ACHN (cell line): ENCODE measurements around the gene POU3F1.
"Not testable (repeated sequence)": the region's sequence is repeated elsewhere in the genome, so short reads cannot be mapped to it uniquely, and the experiment has no call there.

ENCODE experiments used
- DNase-seq: peaks from one replicate; pipeline ENCODE4 v3.0.0-alpha.2; 2015
- in situ Hi-C: cut with HindIII; loops from 2 replicates; pipeline ENCODE4 v1.10.0; 2017; ENCODE audit warnings: low sequenced_read_pairs, low pct_ligation_motif_present, low pct_unique_long_range_greater_than_20kb

The POU3F1 gene

DNA sequence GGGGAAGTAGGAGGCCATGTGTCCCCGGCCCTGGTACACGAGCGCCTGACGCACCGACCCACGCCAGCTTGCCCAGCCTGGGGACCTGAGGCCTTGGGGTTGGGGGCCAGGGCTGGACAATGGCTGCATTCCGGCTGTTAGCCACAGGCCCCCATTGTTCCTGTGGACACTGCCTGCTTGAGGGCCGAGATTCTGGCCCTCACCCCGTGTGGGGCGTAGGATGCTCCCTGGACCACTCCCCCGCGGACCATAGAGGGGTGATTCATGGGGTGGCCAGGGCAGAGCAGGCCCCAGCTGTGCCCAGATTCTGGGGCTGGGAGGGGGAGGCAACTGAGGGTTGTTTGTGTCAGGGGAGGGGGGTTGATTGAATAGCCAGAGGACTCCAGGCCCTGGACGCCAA, 11.7 kb downstream of the POU3F1 start:
- in situ Hi-C loops, result loop anchor here (25.0 kb wide), 1 partner anchor 777 kb away; no protein-coding TSS in a partner anchor
- no peak for DNase-seq

DNA sequence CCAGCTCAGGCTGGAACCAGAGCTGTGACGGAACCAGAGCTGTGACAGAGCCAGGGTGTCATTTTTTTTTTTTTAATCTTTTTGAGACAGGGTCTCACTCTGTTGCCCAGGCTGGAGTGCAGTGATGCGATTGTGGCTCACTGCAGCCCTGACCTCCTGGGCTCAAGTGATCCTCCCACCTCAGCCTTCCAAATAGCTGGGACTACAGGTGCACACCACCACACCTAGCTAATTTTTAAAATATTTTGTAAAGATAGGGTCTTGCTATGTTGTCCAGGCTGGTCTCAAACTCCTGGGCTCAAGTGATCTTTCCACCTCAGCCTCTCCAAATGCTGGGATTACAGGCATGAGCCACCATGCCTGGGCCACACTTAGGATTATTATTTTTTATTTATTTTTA, 13.6 kb downstream of the POU3F1 start:
- in situ Hi-C loops, result loop anchor here (25.0 kb wide), 1 partner anchor 779 kb away; no protein-coding TSS in a partner anchor
- DNase-seq, result not testable (repeated sequence)

- DNase-seq, result no peak
- in situ Hi-C loops, result loop anchor here (25.0 kb wide), 1 partner anchor 781 kb away; no protein-coding TSS in a partner anchor
These were observed 15.1 kb downstream of the POU3F1 start for GRCh38 chr1:38031513-38031866.

DNA sequence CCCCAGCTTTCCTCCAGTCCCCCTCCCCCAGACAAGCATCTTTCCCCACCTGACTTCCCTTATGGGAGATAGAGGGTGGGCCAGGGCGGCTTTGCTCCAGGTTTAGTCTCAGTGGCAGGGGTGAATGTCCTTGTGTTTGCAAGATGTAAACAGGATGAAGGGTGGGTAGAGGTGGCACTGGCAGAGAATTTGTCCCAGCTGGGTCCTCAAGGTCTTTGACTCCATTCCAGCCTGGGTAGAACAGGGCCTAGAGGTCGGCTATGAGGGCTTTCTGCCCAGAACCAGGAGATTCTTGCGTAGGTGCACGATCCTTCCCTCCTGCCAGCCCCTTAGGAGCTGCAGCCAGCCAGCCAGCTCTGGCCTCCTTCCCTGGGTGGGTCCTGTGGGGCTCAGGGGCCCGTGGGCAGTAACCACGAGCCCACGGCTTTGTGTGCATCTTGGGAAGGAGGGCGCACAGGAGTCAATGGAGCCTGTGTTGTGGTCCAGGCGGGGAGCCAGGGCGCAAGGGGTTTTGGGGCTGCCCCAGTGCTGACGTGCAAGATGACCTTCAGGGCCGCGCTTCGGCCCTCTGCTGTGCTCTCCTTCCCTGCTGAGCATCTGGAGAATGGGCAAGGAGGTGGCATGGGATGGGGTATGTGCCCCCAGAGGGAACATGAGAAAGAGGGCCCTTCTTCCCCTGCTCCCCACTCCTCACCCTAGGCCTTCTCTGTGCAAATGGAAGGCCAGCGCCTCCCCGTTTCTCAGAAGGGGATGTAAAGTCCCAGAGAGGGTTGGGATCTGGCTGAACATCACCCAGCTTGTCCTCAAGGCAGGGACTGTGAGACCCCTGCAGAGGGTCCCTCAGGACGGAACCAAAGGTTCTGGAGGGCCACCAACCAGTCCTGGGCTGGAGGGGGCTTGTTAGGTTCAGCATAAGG, 15.7 kb downstream of the POU3F1 start:
- DNase-seq, result no peak
- in situ Hi-C loops, result loop anchor here (25.0 kb wide), 1 partner anchor 781 kb away; no protein-coding TSS in a partner anchor

GRCh38 chr1:38029685-38030511, 16.7 kb downstream of the POU3F1 start:
- in situ Hi-C loops, result loop anchor here (25.0 kb wide), 1 partner anchor 782 kb away; no protein-coding TSS in a partner anchor
- DNase-seq, result peak; percentile 69

- in situ Hi-C loops, result loop anchor here (25.0 kb wide), 1 partner anchor 783 kb away; no protein-coding TSS in a partner anchor
- DNase-seq, result no peak
These were observed 17.4 kb downstream of the POU3F1 start for GRCh38 chr1:38029081-38029681.

DNA sequence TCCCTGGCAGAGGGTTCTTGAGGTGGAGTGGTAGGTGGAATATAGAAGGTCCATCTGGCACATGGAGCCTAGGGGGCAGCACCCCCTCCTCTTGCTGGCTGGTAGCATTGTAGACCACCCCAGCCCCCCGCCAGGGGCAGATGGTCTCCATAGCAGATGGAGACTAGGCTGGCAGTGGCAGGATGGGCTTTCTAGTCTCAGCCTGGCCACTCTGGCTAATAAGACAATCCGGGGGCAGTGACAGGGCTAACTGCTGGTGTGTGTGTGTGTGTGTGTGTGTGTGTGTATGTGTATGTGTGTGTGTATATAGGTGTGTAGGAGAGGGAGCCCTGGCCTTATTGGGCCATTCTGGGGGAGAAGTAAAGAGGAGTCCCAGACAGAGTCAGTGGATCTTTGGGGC, 17.9 kb downstream of the POU3F1 start:
- DNase-seq, result no peak
- in situ Hi-C loops, result loop anchor here (25.0 kb wide), 1 partner anchor 784 kb away; no protein-coding TSS in a partner anchor

- in situ Hi-C loops, result loop anchor here (25.0 kb wide), 1 partner anchor 784 kb away; no protein-coding TSS in a partner anchor
These were observed 18.4 kb downstream of the POU3F1 start for GRCh38 chr1:38028105-38028591.

DNA sequence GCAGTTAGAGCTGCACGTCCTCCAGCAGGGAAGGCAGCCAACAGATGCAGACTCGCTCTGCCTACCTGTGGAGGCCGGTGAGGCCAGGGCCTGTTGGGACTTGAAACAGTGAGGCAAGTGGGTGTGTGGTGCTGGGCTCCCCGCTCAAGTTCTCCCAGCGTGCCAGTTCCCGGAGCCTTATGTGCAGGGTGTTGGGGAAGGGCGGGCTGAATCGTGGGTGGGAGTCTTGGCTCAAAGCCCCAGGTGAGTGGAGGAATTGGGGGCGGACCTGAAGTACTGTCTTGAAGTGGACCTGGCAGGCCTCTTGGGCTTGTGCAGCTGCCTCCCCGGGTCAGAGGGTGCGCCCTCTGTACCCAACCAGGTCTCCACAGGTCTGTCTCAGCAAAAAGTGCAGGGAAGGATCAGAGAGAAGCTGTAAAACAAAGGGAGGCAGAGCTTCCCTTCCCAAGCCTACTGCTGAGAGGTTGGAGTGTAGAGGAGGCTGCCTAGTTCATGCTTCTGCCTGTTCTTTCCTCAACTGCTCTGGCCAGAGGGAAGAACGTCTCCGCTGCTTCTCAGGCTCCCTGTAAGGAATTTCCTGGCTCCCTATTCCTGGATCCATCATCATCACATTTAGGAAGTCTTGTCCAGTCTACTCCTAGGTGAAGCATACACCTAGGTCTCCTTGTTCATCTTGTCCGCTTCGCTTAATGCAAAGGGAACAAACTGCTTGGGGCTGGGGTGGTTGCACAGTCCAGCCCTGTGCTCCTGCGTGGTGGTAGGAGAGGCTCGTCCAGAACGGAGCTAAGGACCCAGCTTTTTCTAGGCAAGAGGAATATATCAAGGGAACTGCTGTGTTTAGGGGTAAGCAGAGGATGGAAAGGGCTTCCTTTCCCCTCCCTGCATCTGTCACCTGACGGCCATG, 19.1 kb downstream of the POU3F1 start:
- no peak for DNase-seq
- in situ Hi-C loops, result loop anchor here (25.0 kb wide), 1 partner anchor 785 kb away; no protein-coding TSS in a partner anchor

More at GRCh38 chr1:38028105-38028591, 18.4 kb downstream of the POU3F1 start:
- no peak for DNase-seq

- in situ Hi-C loops, result loop anchor here (25.0 kb wide), 1 partner anchor 786 kb away; no protein-coding TSS in a partner anchor
- DNase-seq, result peak; percentile 63
These were observed 19.9 kb downstream of the POU3F1 start for GRCh38 chr1:38026592-38027200.

- DNase-seq, result no peak
- in situ Hi-C loops, result loop anchor here (25.0 kb wide), 1 partner anchor 787 kb away; no protein-coding TSS in a partner anchor
These were observed 20.9 kb downstream of the POU3F1 start for GRCh38 chr1:38025664-38026063.

DNA sequence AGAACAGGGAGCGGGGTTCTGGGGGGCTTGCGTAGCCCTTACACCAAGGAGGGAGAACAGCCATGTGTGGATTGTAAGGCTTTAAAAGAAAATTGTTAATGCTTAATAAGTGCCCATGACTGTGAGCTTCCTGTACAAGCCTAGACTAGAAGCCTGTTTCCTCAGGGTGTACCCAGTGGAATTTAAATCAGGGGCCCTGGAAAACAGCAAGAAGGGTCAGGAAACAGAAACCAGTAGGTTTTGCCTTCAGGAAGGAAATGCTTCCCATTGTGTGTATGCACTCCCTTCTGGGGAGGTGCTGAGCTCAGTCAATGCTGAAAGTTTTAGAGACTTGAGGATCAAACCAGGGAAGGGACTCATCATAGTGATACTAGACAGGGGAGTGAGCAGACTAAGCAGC, 21.4 kb downstream of the POU3F1 start:
- in situ Hi-C loops, result loop anchor here (25.0 kb wide), 1 partner anchor 787 kb away; no protein-coding TSS in a partner anchor
- DNase-seq, result no peak

DNA sequence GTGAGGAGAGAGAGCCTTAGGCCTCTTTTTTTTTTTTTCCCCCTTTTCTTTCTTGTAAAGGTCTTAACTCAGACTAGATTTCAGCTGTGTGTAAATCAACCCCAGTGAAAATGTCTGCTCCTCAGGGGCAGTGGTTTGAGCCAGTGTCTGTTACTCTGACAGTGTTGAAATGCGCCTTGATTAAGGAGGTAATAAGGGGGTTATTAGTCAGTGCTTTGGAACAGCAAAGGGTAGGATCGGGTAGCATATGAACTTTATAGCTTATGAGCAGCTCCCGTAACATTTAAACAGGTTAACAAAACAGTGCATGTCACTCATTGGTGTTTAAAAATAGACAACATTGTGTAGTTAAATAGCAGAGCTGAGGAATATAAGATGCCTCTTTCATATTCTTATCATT, 23.8 kb downstream of the POU3F1 start:
- no peak for DNase-seq
- in situ Hi-C loops, result no loop called here

DNA sequence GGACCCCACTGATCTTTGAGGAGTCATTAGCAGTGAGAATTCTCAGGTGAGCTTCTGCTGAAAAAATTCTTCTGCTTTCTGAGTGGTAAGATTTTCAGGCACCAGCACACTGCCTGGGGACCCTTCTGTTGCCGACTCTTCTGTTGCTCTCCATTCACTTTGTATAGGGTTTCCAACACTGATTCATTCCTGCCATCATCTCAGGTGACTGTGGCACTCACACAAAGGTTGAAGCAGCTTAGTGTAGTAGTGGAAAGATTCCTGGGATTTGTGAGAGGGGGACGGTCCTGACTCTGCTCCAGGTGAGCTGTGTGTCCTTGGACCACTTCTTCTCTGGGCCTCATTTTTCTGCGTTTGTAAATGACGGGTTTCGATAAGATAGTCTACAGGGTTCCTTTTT, 24.6 kb downstream of the POU3F1 start:
- in situ Hi-C loops, result no loop called here
- no peak for DNase-seq

DNA sequence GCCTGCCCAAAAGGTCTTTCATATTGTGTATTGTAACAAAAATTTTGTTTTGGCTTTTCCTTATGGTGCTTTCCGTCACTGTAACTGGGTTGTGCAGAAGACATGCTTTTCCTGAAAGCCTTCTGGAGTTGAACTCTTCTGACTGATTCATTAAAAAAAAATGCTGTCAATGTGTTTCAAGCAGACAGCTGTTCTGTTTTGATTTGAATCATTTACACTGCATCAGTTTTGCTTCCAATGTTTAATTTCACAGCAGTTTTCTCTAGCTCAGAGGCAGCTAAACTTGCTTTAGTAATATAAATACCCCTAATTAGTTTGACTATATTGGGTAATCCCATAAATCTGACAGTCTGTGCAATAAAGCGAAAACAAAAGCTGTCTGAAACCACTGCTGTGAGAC, 26.2 kb downstream of the POU3F1 start:
- no peak for DNase-seq
- in situ Hi-C loops, result no loop called here

DNA sequence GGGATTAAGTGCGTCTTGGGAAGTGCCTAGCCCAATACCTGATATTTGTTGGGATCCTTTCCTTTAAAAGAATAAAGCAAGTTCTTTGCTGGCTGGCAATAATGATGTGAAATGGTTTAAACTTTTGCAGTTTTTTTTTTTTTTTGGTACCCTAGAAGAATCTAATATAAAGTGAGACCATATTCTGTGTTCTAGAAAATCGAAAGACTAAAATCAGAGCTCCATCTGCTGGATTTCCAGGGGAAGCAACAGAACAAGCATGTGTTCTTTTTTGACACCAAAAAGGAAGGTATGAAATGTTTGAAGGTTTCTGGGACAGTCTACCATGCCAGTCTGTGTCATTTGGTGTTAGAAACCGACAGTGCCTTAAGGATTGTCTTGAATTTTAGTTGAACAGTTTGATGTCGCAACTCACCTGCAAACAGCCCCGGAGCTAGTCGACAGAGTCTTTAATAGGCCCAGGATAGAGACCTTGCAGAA, 27.7 kb downstream of the POU3F1 start:
- in situ Hi-C loops, result no loop called here
- peak; percentile 50 for DNase-seq
